Measurements from ENCODE around the gene GPR3.

Gene GPR3

GRCh38 chr1:27372808-27373690 is 19.4 kb upstream of the GPR3 start:
- peak; percentile 29; the same call in 1 of the 2 replicates for TF ChIP-seq CTCF (conservative IDR thresholded peaks at IDR 0.05; ENCODE audit: low read length)
- no peak for DNase-seq (ENCODE audit: low read depth)
- no peak overlapping the region for H3K4me3 ChIP-seq (ENCODE audit: low read length)

- no peak for TF ChIP-seq CTCF (conservative IDR thresholded peaks at IDR 0.05; ENCODE audit: low read length)
- no peak for DNase-seq (ENCODE audit: low read depth)
- H3K4me3 ChIP-seq (ENCODE audit: low read length) = no peak within 1 kb of the TSS
These were observed 17.9 kb upstream of the GPR3 start, which contains the start of gene FCN3 for GRCh38 chr1:27374362-27375086. TSS of gene FCN3 (minus strand) at chr1:27374824. CDS start at chr1:27374818, 6 bp downstream.

- DNase-seq (ENCODE audit: low read depth) = no peak
- no peak for TF ChIP-seq CTCF (conservative IDR thresholded peaks at IDR 0.05; ENCODE audit: low read length)
- H3K4me3 ChIP-seq (ENCODE audit: low read length) = no peak overlapping the region
These were observed 14.5 kb upstream of the GPR3 start for GRCh38 chr1:27377760-27378495.

- H3K4me3 ChIP-seq (ENCODE audit: low read length) = no peak overlapping the region
- DNase-seq (ENCODE audit: low read depth) = no peak
- TF ChIP-seq CTCF (conservative IDR thresholded peaks at IDR 0.05; ENCODE audit: low read length) = no peak
These were observed 12.8 kb upstream of the GPR3 start for GRCh38 chr1:27379564-27380122.

- H3K4me3 ChIP-seq (ENCODE audit: low read length) = no peak overlapping the region
- no peak for TF ChIP-seq CTCF (conservative IDR thresholded peaks at IDR 0.05; ENCODE audit: low read length)
- no peak for DNase-seq (ENCODE audit: low read depth)
These were observed 12.2 kb upstream of the GPR3 start for GRCh38 chr1:27380224-27380623.

GRCh38 chr1:27380766-27381733 is 11.4 kb upstream of the GPR3 start:
- H3K4me3 ChIP-seq (ENCODE audit: low read length) = no peak overlapping the region
- no peak for TF ChIP-seq CTCF (conservative IDR thresholded peaks at IDR 0.05; ENCODE audit: low read length)
- DNase-seq (ENCODE audit: low read depth) = no peak
